GM18508 (cell line): ENCODE results near the gene SMC1B.
"Not testable (repeated sequence)": the region's sequence is repeated elsewhere in the genome, so short reads cannot be mapped to it uniquely, and the experiment has no call there.

Source experiments
- ATAC-seq: cut with Tn5 transposase; IDR thresholded peaks from one replicate; pipeline ENCODE4 v1.9.1; 2021; ENCODE audit warnings: moderate number of reproducible peaks; ENCODE audit not compliant: insufficient read depth, unreplicated experiment

The SMC1B gene

GRCh38 chr22:45424241-45424731 is 10.9 kb upstream of the SMC1B start:
- no peak for ATAC-seq

GRCh38 chr22:45423524-45423923 is 10.1 kb upstream of the SMC1B start:
- no peak for ATAC-seq

GRCh38 chr22:45422237-45422983 is 9.0 kb upstream of the SMC1B start:
- ATAC-seq, result no peak

GRCh38 chr22:45421349-45422055 is 8.1 kb upstream of the SMC1B start:
- no peak for ATAC-seq

- no peak for ATAC-seq
These were observed 7.1 kb upstream of the SMC1B start for GRCh38 chr22:45420539-45420938.

GRCh38 chr22:45420011-45420410 is 6.6 kb upstream of the SMC1B start:
- ATAC-seq, result no peak

- ATAC-seq, result no peak
These were observed 5.4 kb upstream of the SMC1B start for GRCh38 chr22:45418770-45419138.

- no peak for ATAC-seq
These were observed 4.8 kb upstream of the SMC1B start for GRCh38 chr22:45418056-45418769.

GRCh38 chr22:45413013-45413367 is 409 bp downstream of the SMC1B start:
- no peak for ATAC-seq

GRCh38 chr22:45407793-45408192 is 5.6 kb downstream of the SMC1B start:
- no peak for ATAC-seq

GRCh38 chr22:45402466-45402985 is 10.9 kb downstream of the SMC1B start:
- ATAC-seq, result no peak

- no peak for ATAC-seq
These were observed 13.5 kb downstream of the SMC1B start for GRCh38 chr22:45399712-45400445.

- no peak for ATAC-seq
These were observed 15.2 kb downstream of the SMC1B start for GRCh38 chr22:45398214-45398613.

- ATAC-seq, result no peak
These were observed 15.6 kb downstream of the SMC1B start for GRCh38 chr22:45397806-45398205.

GRCh38 chr22:45389546-45389945 is 23.9 kb downstream of the SMC1B start:
- no peak for ATAC-seq

GRCh38 chr22:45381348-45381747 is 32.1 kb downstream of the SMC1B start:
- no peak for ATAC-seq

GRCh38 chr22:45376703-45377102 is 36.7 kb downstream of the SMC1B start:
- ATAC-seq, result no peak

GRCh38 chr22:45376009-45376408 is 37.4 kb downstream of the SMC1B start:
- ATAC-seq, result no peak

GRCh38 chr22:45373592-45373991 is 39.8 kb downstream of the SMC1B start:
- not testable (repeated sequence) for ATAC-seq

GRCh38 chr22:45366713-45367112 is 46.7 kb downstream of the SMC1B start:
- no peak for ATAC-seq
